Measurements from ENCODE around the gene LHCGR. TPM values are rescaled to one million over a fixed set of nuclear protein-coding genes. Genes with fewer than 3 reads are reported as not detected.

The LHCGR gene
- total and polyA plus RNA-seq, 2 of the 4 experiments (the other 2 are of a cell fraction): 0.10 to 0.18 TPM

GRCh38 chr2:48774251-48774650 lies 18.7 kb upstream of the LHCGR start:
- Histone ChIP-seq H3K9me1 (ENCODE audit: insufficient read depth, low read length) (no peaks in the 10 kb centered on the region), H3K36me3 (ENCODE audit: control insufficient read depth, insufficient read depth, low read length) (no peaks in the 10 kb centered on the region), H3K18ac (ENCODE audit: low read depth, low read length) (no peak overlapping the region), H3K27me3 (ENCODE audit: control insufficient read depth, insufficient read depth, low read length) (no peaks in the 10 kb centered on the region; the same call in 1 of the 2 replicates), H3K14ac (replicated peaks; ENCODE audit: low read depth, low read length) (no peak overlapping the region), H3K56ac (ENCODE audit: extremely low read depth, insufficient read depth, low read length) (no peak overlapping the region), H3K4me2 (ENCODE audit: low read depth, low read length) (no peak overlapping the region), H3K4me3 (ENCODE audit: insufficient read depth, low read depth, low read length) (no peak overlapping the region), H4K91ac (ENCODE audit: insufficient read depth, low read depth, low read length) (no peak overlapping the region), H2BK120ac (ENCODE audit: low read depth, low read length) (no peak overlapping the region), H4K8ac (ENCODE audit: low read depth in 2 of 2, low read length in 2 of 2) (no peak overlapping the region), H3K4ac (ENCODE audit: low read depth, low read length) (no peak overlapping the region), H3K9ac (ENCODE audit: low read depth, low read length) (no peak overlapping the region), H2AK5ac (ENCODE audit: low read depth, low read length) (no peak overlapping the region), H2BK5ac (ENCODE audit: low read depth, low read length, poor library complexity, severe bottlenecking) (no peak overlapping the region), H2AFZ (replicated peaks; ENCODE audit: low read length, poor library complexity) (no peak overlapping the region), H4K5ac (ENCODE audit: low read depth, low read length) (no peak overlapping the region), H3K4me1 (ENCODE audit: control insufficient read depth, insufficient read depth, low read length) (no peaks in the 10 kb centered on the region), H2BK15ac (ENCODE audit: low read depth, low read length) (no peak overlapping the region), H3K23ac (ENCODE audit: low read depth, low read length) (no peak overlapping the region), H3K27ac (ENCODE audit: insufficient read depth, low read length) (no peak overlapping the region), H3K79me1 (ENCODE audit: low read depth in 1 of 2, low read length in 2 of 2) (no peaks in the 10 kb centered on the region), H2AK9ac (replicated peaks; ENCODE audit: low read depth, low read length, poor library complexity) (no peak overlapping the region), H4K20me1 (ENCODE audit: insufficient read depth, low read length) (no peaks in the 10 kb centered on the region), H2BK20ac (ENCODE audit: low read depth, low read length) (no peak overlapping the region), H3K9me3 (ENCODE audit: control insufficient read depth, insufficient read depth, low read length) (no peaks in the 10 kb centered on the region)
- intact Hi-C loops (cut with micrococcal nuclease) (no loop called here), dilution Hi-C loops (cut with HindIII; ENCODE audit: low sequenced_read_pairs, unreplicated experiment) (no loop called here), in situ Hi-C loops (cut with MboI; ENCODE audit: low sequenced_read_pairs) (no loop called here)
- ChIA-PET POLR2A (ENCODE audit: unreplicated experiment) (no interaction called here), CTCF (no interaction called here)
- no CpG with 5 or more reads among the region's 1 CpG for WGBS, 2 experiments (ENCODE audit: extremely low coverage in 2 of 2, insufficient read length in 1 of 2)
- ATAC-seq (ENCODE audit: low read depth): no peak
- BruUV-seq (replicated peaks): no TSS peak
- TF ChIP-seq CEBPB (IDR thresholded peaks at IDR 0.05; ENCODE audit: low read depth, low read length): no peak
- TF ChIP-seq ELK1 (IDR thresholded peaks at IDR 0.05; ENCODE audit: borderline replicate concordance, low read depth, low read length): no peak
- no peak for TF ChIP-seq RFX5 (IDR thresholded peaks at IDR 0.05; ENCODE audit: low read depth, low read length)
- no peak for TF ChIP-seq FOS (IDR thresholded peaks at IDR 0.05; ENCODE audit: low read depth, low read length)
- no peak for TF ChIP-seq SMC3 (IDR thresholded peaks at IDR 0.05; ENCODE audit: low read depth, low read length)
- TF ChIP-seq USF2 (IDR thresholded peaks at IDR 0.05; ENCODE audit: low read depth, low read length): no peak
- TF ChIP-seq MAFK (IDR thresholded peaks at IDR 0.05; ENCODE audit: low read depth, low read length): no peak
- no peak for TF ChIP-seq RAD21 (IDR thresholded peaks at IDR 0.05; ENCODE audit: low read length)
- no peak for TF ChIP-seq RCOR1 (IDR thresholded peaks at IDR 0.05; ENCODE audit: insufficient replicate concordance, low read length)
- no peak for TF ChIP-seq CHD1 (IDR thresholded peaks at IDR 0.05; ENCODE audit: low read depth, low read length)
- DNase-seq: no peak
